Measurements from ENCODE around the gene STARD3. TPM values are rescaled to one million over a fixed set of nuclear protein-coding genes. Genes with fewer than 3 reads are reported as not detected.

STARD3 gene
- total and polyA plus RNA-seq, 9 of the 15 experiments (the other 6 are each of a cell fraction or from before 2014, with no cell fraction given): 0.63 to 87.0 (median 46.0) TPM

DNA sequence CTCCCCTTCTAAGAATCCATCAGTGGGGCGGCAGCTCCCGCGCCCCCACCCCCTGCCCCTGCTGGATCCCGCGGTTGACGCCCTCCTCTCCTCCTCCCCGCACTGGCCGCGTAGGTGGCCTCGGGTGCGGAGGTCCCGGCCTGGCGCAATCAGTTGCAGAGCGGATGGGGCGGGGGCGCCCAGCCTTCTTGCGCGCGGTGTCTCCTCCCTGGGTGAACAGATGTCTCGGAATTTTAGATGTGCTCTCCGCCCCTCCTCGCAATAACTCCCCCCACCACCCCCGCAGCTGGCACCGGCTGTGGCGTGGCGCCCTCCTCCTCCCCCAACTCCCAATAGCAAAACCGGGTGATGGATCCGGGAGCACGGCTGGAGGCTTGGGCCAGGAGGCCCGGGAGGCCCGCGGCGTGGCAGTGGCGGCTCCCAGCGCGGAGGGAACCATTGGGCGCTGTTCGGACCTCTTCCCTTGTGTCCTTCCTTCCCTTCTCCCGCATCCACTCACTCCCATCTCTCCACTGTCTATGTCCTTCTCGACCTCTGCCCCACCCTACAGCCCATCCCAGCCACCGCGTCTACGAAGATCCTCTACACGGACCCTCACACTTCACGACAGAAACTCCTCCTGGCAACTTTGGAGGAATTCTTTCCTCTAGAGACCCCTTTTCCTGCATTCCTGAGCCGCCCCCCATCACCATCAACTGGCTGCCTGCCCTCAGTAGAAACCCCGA, 40.2 kb upstream of the STARD3 start (continued):
- TF ChIP-seq, protein P1, sequence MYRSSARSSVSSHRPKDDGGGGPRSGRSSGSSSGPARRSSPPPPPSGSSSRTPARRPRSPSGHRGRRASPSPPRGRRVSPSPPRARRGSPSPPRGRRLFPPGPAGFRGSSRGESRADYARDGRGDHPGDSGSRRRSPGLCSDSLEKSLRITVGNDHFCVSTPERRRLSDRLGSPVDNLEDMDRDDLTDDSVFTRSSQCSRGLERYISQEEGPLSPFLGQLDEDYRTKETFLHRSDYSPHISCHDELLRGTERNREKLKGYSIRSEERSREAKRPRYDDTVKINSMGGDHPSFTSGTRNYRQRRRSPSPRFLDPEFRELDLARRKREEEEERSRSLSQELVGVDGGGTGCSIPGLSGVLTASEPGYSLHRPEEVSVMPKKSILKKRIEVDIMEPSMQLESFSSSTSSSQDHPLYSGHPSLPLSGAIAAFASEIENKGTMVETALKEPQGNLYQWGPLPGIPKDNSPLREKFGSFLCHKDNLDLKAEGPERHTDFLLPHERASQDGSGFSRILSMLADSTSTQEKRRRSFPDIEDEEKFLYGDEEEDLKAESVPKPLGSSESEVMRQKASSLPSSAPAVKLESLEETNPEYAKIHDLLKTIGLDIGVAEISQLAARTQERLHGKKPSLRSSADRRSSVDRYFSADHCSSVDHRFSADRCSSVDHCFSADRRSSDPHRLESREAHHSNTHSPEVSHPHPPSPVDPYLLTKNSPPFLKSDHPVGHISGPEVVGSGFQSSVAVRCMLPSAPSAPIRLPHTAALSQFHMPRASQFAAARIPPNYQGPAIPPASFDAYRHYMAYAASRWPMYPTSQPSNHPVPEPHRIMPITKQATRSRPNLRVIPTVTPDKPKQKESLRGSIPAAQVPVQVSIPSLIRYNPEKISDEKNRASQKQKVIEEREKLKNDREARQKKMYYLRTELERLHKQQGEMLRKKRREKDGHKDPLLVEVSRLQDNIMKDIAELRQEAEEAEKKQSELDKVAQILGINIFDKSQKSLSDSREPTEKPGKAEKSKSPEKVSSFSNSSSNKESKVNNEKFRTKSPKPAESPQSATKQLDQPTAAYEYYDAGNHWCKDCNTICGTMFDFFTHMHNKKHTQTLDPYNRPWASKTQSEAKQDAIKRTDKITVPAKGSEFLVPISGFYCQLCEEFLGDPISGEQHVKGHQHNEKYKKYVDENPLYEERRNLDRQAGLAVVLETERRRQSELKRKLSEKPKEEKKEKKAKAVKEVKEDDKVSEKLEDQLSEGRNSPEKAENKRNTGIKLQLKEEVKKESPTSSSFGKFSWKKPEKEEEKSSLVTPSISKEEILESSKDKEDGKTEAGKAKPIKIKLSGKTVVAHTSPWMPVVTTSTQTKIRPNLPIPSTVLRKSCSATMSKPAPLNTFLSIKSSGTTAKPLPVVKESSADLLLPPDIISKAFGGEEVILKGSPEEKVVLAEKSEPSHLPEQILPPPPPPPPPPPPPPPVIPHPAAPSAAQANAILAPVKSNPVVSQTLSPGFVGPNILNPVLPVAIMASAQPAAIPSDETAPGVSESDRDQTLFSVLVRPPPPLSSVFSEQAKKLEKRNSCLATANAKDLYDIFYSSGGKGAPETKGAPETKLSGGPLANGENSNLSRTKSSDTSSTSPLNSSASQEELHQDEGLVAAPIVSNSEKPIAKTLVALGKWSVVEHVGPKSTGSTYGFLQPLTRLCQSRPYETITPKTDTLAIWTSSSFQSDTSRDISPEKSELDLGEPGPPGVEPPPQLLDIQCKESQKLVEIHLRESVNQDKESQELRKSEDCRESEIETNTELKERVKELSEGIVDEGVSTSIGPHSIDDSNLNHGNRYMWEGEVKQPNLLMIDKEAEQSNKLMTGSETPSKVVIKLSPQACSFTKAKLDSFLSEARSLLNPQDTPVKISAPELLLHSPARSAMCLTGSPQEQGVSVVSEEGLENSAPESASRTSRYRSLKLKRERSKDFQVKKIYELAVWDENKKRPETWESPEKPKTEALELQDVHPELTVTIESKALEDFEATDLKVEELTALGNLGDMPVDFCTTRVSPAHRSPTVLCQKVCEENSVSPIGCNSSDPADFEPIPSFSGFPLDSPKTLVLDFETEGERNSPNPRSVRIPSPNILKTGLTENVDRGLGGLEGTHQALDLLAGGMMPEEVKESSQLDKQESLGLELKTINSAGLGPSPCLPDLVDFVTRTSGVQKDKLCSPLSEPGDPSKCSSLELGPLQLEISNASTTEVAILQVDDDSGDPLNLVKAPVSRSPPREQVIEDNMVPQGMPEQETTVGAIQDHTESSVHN (IDR thresholded peaks at IDR 0.05; ENCODE audit: borderline replicate concordance in 1 of 2, low read depth in 1 of 2): no peak
- TF ChIP-seq, protein P2, sequence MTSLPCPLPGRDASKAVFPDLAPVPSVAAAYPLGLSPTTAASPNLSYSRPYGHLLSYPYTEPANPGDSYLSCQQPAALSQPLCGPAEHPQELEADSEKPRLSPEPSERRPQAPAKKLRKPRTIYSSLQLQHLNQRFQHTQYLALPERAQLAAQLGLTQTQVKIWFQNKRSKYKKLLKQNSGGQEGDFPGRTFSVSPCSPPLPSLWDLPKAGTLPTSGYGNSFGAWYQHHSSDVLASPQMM (CRISPR knock-in tag; IDR thresholded peaks at IDR 0.05): no peak
- TF ChIP-seq HSF4 (CRISPR knock-in tag; IDR thresholded peaks at IDR 0.05; ENCODE audit: borderline replicate concordance): no peak
- no peak for TF ChIP-seq ZNF274 (IDR thresholded peaks at IDR 0.05; ENCODE audit: borderline replicate concordance, low read depth, low read length)
- TF ChIP-seq ETV6 (IDR thresholded peaks at IDR 0.05; ENCODE audit: borderline replicate concordance in 1 of 2, low read depth in 2 of 2, low read length in 1 of 2): no peak
- no peak for TF ChIP-seq ETV6 (CRISPR knock-in tag; IDR thresholded peaks at IDR 0.05; ENCODE audit: borderline replicate concordance)
- no peak for TF ChIP-seq ZC3H4 (CRISPR knock-in tag; IDR thresholded peaks at IDR 0.05; ENCODE audit: borderline replicate concordance)
- no peak for TF ChIP-seq SRSF1 (IDR thresholded peaks at IDR 0.05; ENCODE audit: low read depth, low read length)
- TF ChIP-seq ESRRA (IDR thresholded peaks at IDR 0.05; ENCODE audit: borderline replicate concordance, low read depth): no peak
